NB4 (cell line): ENCODE measurements around the gene KISS1R.

Experiments used
- MYC ChIP-seq: IDR thresholded peaks from 2 replicates; pipeline ENCODE4 v1.6.1; 2011; ENCODE audit warnings: low read depth, low read length
- POLR2A ChIP-seq: IDR thresholded peaks from 2 replicates; pipeline ENCODE4 v1.6.1; 2011; ENCODE audit warnings: mild to moderate bottlenecking; ENCODE audit not compliant: insufficient read length; ENCODE audit errors: extremely low read depth
- TF ChIP-seq, protein P1 (sequence below): IDR thresholded peaks from one replicate; pipeline ENCODE4 v1.5.1; 2012; ENCODE audit warnings: low read depth, low read length
- TF ChIP-seq, protein P2 (sequence below): IDR thresholded peaks from 2 replicates; pipeline ENCODE4 v1.6.1; 2011; ENCODE audit warnings: low read depth, low read length

DNA sequence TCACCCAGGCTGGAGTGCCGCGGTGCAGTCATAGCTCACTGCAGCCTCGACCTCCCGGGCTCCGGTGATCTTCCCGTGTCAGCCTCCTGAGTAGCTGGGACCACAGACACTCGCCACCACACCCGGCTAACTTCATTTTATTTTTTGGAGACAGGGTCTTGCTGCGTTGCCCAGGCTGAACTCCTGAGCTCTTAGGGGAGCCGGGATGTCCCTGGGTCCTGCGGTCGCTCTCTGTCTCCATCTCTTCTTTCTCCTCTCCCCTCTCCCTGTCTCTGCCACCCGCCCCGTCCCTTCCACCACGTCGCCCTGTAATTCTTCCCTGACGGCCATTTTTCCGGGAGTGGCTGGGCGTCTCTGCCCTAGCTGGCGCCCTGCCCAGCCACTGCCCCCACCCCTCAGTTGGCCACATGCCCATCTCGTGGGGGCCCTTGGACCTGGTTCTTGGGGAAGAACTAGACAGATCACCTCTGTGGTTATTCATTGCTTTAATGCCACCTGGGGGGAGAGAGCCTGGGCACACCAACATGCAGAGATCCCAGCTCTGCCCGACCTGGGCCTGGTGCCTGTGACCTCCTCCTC is 27.6 kb downstream of the KISS1R start:
- TF ChIP-seq, protein P1, sequence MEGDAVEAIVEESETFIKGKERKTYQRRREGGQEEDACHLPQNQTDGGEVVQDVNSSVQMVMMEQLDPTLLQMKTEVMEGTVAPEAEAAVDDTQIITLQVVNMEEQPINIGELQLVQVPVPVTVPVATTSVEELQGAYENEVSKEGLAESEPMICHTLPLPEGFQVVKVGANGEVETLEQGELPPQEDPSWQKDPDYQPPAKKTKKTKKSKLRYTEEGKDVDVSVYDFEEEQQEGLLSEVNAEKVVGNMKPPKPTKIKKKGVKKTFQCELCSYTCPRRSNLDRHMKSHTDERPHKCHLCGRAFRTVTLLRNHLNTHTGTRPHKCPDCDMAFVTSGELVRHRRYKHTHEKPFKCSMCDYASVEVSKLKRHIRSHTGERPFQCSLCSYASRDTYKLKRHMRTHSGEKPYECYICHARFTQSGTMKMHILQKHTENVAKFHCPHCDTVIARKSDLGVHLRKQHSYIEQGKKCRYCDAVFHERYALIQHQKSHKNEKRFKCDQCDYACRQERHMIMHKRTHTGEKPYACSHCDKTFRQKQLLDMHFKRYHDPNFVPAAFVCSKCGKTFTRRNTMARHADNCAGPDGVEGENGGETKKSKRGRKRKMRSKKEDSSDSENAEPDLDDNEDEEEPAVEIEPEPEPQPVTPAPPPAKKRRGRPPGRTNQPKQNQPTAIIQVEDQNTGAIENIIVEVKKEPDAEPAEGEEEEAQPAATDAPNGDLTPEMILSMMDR, result no peak
- TF ChIP-seq POLR2A (no peak), MYC (no peak)
- TF ChIP-seq, protein P2, sequence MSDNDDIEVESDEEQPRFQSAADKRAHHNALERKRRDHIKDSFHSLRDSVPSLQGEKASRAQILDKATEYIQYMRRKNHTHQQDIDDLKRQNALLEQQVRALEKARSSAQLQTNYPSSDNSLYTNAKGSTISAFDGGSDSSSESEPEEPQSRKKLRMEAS, result no peak
